Stimulated activated CD4-positive, alpha-beta T cell treated with anti-CD3 and anti-CD28 coated beads, Interleukin-4, amount 100 ng/mL, for 1 hour (primary cell): ENCODE data around the gene LRRC38.
"Not testable (repeated sequence)": the region's sequence is repeated elsewhere in the genome, so short reads cannot be mapped to it uniquely, and the experiment has no call there.

Experiments
- DNase-seq: peaks from one replicate; pipeline ENCODE4 v3.0.0-alpha.2; 2020

Gene LRRC38

GRCh38 chr1:13513895-13514546, at the start of gene LRRC38:
Gene LRRC38 (minus strand): TSS chr1:13514003. CDS start chr1:13513593, 410 bp downstream.
- DNase-seq = no peak

GRCh38 chr1:13562981-13563380, 49.2 kb upstream of the LRRC38 start:
- DNase-seq = not testable (repeated sequence)

GRCh38 chr1:13560541-13560940, 46.7 kb upstream of the LRRC38 start:
- DNase-seq = no peak

- DNase-seq = no peak
Measured at GRCh38 chr1:13556224-13556764, 42.5 kb upstream of the LRRC38 start.

- DNase-seq = no peak
Measured at GRCh38 chr1:13554798-13555197, 41.0 kb upstream of the LRRC38 start.

- DNase-seq = no peak
Measured at GRCh38 chr1:13550663-13551062, 36.9 kb upstream of the LRRC38 start.

- no peak for DNase-seq
Measured at GRCh38 chr1:13549521-13549920, 35.7 kb upstream of the LRRC38 start.

GRCh38 chr1:13549021-13549420, 35.2 kb upstream of the LRRC38 start:
- no peak for DNase-seq

- DNase-seq = no peak
Measured at GRCh38 chr1:13548281-13548680, 34.5 kb upstream of the LRRC38 start.

- no peak for DNase-seq
Measured at GRCh38 chr1:13546791-13547190, 33.0 kb upstream of the LRRC38 start.

GRCh38 chr1:13544221-13544556, 30.4 kb upstream of the LRRC38 start:
- no peak for DNase-seq

- DNase-seq = no peak
Measured at GRCh38 chr1:13543451-13544220, 29.8 kb upstream of the LRRC38 start.

GRCh38 chr1:13541435-13542215, 27.8 kb upstream of the LRRC38 start:
- DNase-seq = no peak

- DNase-seq = no peak
Measured at GRCh38 chr1:13540866-13541265, 27.1 kb upstream of the LRRC38 start.

GRCh38 chr1:13539683-13540082, 25.9 kb upstream of the LRRC38 start:
- no peak for DNase-seq

- DNase-seq = no peak
Measured at GRCh38 chr1:13538832-13539231, 25.0 kb upstream of the LRRC38 start.

- DNase-seq = no peak
Measured at GRCh38 chr1:13536571-13536970, 22.8 kb upstream of the LRRC38 start.

- no peak for DNase-seq
Measured at GRCh38 chr1:13535227-13535626, 21.4 kb upstream of the LRRC38 start.

- DNase-seq = no peak
Measured at GRCh38 chr1:13528320-13528719, 14.5 kb upstream of the LRRC38 start.

GRCh38 chr1:13523780-13524477, 10.1 kb upstream of the LRRC38 start:
- no peak for DNase-seq

- DNase-seq = no peak
Measured at GRCh38 chr1:13520985-13521384, 7.2 kb upstream of the LRRC38 start.

GRCh38 chr1:13517193-13517812, 3.5 kb upstream of the LRRC38 start:
- peak; percentile 3 for DNase-seq
